OCI-LY7 (cell line): Measurements from ENCODE around the gene ADAMTS17. TPM values are rescaled to one million over a fixed set of nuclear protein-coding genes. Genes with fewer than 3 reads are reported as not detected.

Source experiments
- BruUV-seq: library from RNA; stranded (reverse); fragments of 400-500 nt; replicated peaks from 2 replicates; lab custom pipeline; 2021; lab: Mats Ljungman, UMichigan
- CTCF ChIA-PET: fragments of 300-600 bp; sonication (Branson Sonifier 250); formaldehyde crosslinking; loops from one replicate; lab custom pipeline; 2022; ENCODE audit warnings: antibody characterized with exemption; ENCODE audit not compliant: unreplicated experiment; lab: Charles Lee
- POLR2A ChIA-PET: fragments of 300-600 bp; sonication (Branson Sonifier 250); formaldehyde crosslinking; loops from one replicate; lab custom pipeline; 2022; ENCODE audit warnings: antibody characterized with exemption; lab: Charles Lee
- DNase-seq: peaks from one replicate; pipeline ENCODE4 v3.0.0-alpha.2; 2015; ENCODE audit warnings: low spot score
- H2AFZ ChIP-seq: fragments of 200-600 bp; sonication (generic), shearing (Covaris generic); 2 replicates; pipeline ENCODE4 v1.6.1; 2014; ENCODE audit warnings: mild to moderate bottlenecking, antibody characterized with exemption, low read length, moderate library complexity
- H3K27ac ChIP-seq: fragments of 200-600 bp; sonication (generic); 2 replicates; pipeline ENCODE4 v1.5.1; 2014; ENCODE audit warnings: mixed run types, low read depth, mild to moderate bottlenecking, moderate library complexity, low read length, inconsistent platforms; ENCODE audit not compliant: poor library complexity, severe bottlenecking
- H3K36me3 ChIP-seq: fragments of 200-600 bp; sonication (generic); 2 replicates; pipeline ENCODE4 v1.6.1; 2014; ENCODE audit warnings: mild to moderate bottlenecking, antibody characterized with exemption, low read length, moderate library complexity, mixed read lengths; ENCODE audit not compliant: insufficient read depth
- H3K4me1 ChIP-seq: fragments of 200-600 bp; sonication (generic); 2 replicates; pipeline ENCODE4 v1.5.1; 2014; ENCODE audit warnings: mild to moderate bottlenecking, low read length; ENCODE audit not compliant: insufficient read depth, poor library complexity, severe bottlenecking
- H3K4me2 ChIP-seq: fragments of 200-600 bp; sonication (generic); 2 replicates; pipeline ENCODE4 v1.6.1; 2014; ENCODE audit warnings: mild to moderate bottlenecking, low read length
- H3K4me3 ChIP-seq: fragments of 200-600 bp; sonication (generic); 2 replicates; pipeline ENCODE4 v1.5.1; 2014; ENCODE audit warnings: mild to moderate bottlenecking, low read depth, low read length; ENCODE audit not compliant: poor library complexity, severe bottlenecking
- H3K79me2 ChIP-seq: fragments of 200-600 bp; sonication (generic); 2 replicates; pipeline ENCODE4 v1.6.1; 2016; ENCODE audit warnings: low read depth, mild to moderate bottlenecking, low read length, moderate library complexity, mixed read lengths; ENCODE audit not compliant: insufficient read depth
- H3K9me2 ChIP-seq: fragments of 200-600 bp; sonication (generic); 2 replicates; pipeline ENCODE4 v1.6.1; 2016; ENCODE audit warnings: mild to moderate bottlenecking, low read length, mixed read lengths; ENCODE audit not compliant: insufficient read depth
- H3K9me3 ChIP-seq: fragments of 200-600 bp; sonication (generic); 2 replicates; pipeline ENCODE4 v1.6.1; 2014; ENCODE audit warnings: mild to moderate bottlenecking, mixed run types, low read length, mixed read lengths
- H4K20me1 ChIP-seq: fragments of 200-600 bp; sonication (generic); 2 replicates; pipeline ENCODE4 v1.6.1; 2014; ENCODE audit warnings: mild to moderate bottlenecking, antibody characterized with exemption, low read length, moderate library complexity, mixed read lengths; ENCODE audit not compliant: insufficient read depth
- EZH2phosphoT487 ChIP-seq: fragments of 200-600 bp; sonication (generic); IDR thresholded peaks from 2 replicates; pipeline ENCODE4 v1.6.1; 2018; ENCODE audit warnings: low read depth, borderline replicate concordance, mild to moderate bottlenecking, mixed run types, antibody characterized with exemption, low read length, moderate library complexity, mixed read lengths
- intact Hi-C: fragments of 100-400 bp; cut with micrococcal nuclease; formaldehyde crosslinking; loops from one replicate; pipeline ENCODE4 v1.10.0; 2022; ENCODE audit not compliant: unreplicated experiment
- total RNA-seq, 2 experiments: library from RNA; depleted of rRNA in 1 of 2; stranded (reverse); fragments of >200 nt in 1 of 2; shearing (Covaris generic) in 1 of 2; gene quantifications; 2 replicates each; pipeline ENCODE4 v1.2.3, GENCODE V29; 2014 to 2022
- TF ChIP-seq, protein P1 (sequence below): fragments of 200-600 bp; sonication (generic); conservative IDR thresholded peaks from 2 replicates; pipeline ENCODE4 v1.5.1; 2014; ENCODE audit warnings: mild to moderate bottlenecking, antibody characterized with exemption, low read length, moderate library complexity, mixed read lengths

Gene ADAMTS17
- total RNA-seq, 2 experiments from 2014 or later: not detected

DNA sequence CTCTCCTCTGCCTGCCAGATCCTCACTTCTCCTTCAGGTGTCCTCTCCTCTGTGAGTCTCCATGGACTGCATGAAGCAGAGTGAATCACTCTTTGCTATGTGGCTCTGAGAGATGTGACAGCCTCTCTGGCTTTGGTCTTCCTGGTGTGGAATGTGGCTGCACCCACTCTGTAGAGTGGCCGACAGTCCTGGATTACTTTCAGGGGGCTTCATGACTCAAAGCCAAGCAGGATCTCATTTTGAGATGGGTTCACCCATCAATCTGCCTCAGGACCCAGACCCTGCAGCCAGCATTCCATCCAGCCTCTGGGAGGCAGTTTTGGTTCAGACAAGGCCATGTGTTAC, 386.6 kb downstream of the ADAMTS17 start:
- ChIA-PET POLR2A (no interaction called here), CTCF (no interaction called here)
- H3K79me2 ChIP-seq: no peaks in the 10 kb centered on the region
- no peak for DNase-seq
- H3K36me3 ChIP-seq: no peaks in the 10 kb centered on the region
- H3K4me3 ChIP-seq: no peak overlapping the region
- intact Hi-C loops: no loop called here
- BruUV-seq: no TSS peak
- TF ChIP-seq EZH2phosphoT487: no peak
- H3K4me1 ChIP-seq: no peaks in the 10 kb centered on the region
- no peak overlapping the region for H3K4me2 ChIP-seq
- no peaks in the 10 kb centered on the region for H4K20me1 ChIP-seq
- no peaks in the 10 kb centered on the region for H3K9me2 ChIP-seq
- H3K9me3 ChIP-seq: no peaks in the 10 kb centered on the region
- no peak overlapping the region for H3K27ac ChIP-seq
- no peak overlapping the region for H2AFZ ChIP-seq

DNA sequence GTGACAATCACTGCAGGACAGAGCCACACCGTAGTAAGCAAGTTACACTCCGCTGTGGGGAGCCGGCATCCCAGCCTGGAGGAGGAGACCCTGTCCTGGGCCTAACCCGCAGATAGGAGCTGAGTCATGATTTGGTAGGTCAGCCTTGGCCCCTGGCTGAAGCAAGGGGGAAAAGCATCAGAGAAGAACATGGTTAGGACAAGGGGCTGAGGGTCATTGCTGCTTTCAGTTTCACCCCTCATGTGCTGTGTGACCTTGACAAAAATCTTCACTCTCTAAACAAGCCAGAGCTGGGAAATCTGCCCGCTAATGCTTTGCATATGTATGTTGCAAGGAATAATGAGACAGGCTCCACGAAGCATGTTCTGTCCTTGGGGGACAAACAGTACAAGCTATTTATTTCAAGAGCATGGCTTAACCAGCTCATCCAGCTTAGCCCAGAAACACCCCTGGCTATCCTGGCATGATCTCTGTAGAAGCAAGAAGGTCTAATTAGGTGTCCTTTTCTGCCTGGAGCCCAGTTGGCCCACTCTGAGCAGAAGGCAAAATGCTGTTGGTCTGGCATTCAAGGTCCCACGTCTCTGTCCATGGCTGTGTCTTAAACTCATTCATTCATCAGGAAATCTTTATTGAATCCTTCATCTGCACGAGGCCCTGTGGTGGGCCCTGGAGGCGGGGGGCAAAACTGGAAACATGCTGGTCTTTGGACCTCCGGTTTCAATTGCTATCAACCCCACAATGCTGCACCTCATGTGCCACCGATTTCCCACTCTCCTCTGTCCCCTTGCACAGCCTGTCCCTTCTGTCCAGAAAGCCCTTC, 387.2 kb downstream of the ADAMTS17 start:
- ChIA-PET POLR2A (no interaction called here), CTCF (no interaction called here)
- Histone ChIP-seq H3K9me2 (no peaks in the 10 kb centered on the region), H3K9me3 (no peaks in the 10 kb centered on the region), H3K79me2 (no peaks in the 10 kb centered on the region), H3K4me3 (no peak overlapping the region), H4K20me1 (no peaks in the 10 kb centered on the region), H3K4me2 (no peak overlapping the region), H3K36me3 (no peaks in the 10 kb centered on the region), H2AFZ (no peak overlapping the region), H3K27ac (no peak overlapping the region), H3K4me1 (no peaks in the 10 kb centered on the region)
- intact Hi-C loops: no loop called here
- BruUV-seq: no TSS peak
- DNase-seq: no peak
- TF ChIP-seq, protein P1, sequence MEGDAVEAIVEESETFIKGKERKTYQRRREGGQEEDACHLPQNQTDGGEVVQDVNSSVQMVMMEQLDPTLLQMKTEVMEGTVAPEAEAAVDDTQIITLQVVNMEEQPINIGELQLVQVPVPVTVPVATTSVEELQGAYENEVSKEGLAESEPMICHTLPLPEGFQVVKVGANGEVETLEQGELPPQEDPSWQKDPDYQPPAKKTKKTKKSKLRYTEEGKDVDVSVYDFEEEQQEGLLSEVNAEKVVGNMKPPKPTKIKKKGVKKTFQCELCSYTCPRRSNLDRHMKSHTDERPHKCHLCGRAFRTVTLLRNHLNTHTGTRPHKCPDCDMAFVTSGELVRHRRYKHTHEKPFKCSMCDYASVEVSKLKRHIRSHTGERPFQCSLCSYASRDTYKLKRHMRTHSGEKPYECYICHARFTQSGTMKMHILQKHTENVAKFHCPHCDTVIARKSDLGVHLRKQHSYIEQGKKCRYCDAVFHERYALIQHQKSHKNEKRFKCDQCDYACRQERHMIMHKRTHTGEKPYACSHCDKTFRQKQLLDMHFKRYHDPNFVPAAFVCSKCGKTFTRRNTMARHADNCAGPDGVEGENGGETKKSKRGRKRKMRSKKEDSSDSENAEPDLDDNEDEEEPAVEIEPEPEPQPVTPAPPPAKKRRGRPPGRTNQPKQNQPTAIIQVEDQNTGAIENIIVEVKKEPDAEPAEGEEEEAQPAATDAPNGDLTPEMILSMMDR: no peak
- no peak for TF ChIP-seq EZH2phosphoT487

DNA sequence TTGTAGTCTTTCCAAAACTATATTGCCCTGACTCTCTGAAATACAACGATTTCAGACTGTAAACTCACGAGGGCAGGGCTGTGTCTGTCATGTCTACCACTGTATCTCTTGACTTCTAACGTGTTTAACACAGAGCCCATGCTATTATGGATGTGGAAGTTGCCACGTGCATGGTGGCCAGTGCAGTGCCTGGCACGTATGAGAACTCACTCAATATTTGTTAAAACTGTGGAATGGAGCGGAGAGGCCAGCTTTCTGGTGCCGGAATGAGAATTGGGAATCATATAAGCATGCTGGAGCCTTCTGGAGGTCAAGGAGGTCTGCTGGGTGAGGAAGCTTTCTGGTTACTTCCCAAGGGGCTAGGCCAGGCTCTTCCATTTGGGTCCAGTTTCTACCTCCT, 387.9 kb downstream of the ADAMTS17 start:
- Histone ChIP-seq H3K4me2 (no peak overlapping the region), H3K79me2 (no peaks in the 10 kb centered on the region), H3K9me3 (no peaks in the 10 kb centered on the region), H3K9me2 (no peaks in the 10 kb centered on the region), H3K4me3 (no peak overlapping the region), H3K36me3 (no peaks in the 10 kb centered on the region), H2AFZ (no peak overlapping the region), H3K4me1 (no peaks in the 10 kb centered on the region), H3K27ac (no peak overlapping the region), H4K20me1 (no peaks in the 10 kb centered on the region)
- POLR2A ChIA-PET: no interaction called here
- BruUV-seq: no TSS peak
- TF ChIP-seq, protein P1: no peak
- TF ChIP-seq EZH2phosphoT487: no peak
- CTCF ChIA-PET: no interaction called here
- intact Hi-C loops: no loop called here
- DNase-seq: no peak
